ENCODE measurements around the gene NQO1.

DNA sequence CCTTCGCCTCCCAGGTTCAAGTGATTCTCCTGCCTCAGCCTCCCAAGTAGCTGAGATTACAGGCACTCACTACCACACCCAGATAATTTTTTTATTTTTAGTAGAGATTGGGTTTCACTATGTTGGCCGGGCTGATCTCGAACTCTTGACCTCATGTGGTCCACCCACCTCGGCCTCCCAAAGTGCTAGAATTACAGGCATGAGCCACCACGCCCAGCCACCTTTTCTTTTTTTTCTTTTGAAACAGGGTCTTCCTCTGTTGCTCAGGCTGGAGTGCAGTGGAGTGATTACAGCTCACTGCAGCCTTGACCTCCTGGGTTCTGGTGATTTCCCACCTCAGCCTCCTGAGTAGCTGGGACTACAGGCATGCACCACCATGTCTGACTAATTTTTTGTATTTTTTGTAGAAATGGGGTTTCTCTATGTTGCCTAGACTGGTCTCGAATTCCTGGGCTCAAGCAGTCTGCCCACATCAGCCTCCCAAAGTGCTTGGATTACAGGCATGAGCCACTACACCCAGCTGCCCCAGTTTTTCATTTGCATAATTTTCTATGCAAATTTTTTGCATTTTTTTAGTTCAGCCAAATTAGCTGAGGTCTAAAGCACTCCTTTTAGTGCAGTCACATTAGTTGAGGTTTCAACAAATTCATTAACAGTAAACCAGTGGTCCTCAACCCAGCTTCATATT is 47.0 kb upstream of the NQO1 start:
- TF ChIP-seq, protein P1, sequence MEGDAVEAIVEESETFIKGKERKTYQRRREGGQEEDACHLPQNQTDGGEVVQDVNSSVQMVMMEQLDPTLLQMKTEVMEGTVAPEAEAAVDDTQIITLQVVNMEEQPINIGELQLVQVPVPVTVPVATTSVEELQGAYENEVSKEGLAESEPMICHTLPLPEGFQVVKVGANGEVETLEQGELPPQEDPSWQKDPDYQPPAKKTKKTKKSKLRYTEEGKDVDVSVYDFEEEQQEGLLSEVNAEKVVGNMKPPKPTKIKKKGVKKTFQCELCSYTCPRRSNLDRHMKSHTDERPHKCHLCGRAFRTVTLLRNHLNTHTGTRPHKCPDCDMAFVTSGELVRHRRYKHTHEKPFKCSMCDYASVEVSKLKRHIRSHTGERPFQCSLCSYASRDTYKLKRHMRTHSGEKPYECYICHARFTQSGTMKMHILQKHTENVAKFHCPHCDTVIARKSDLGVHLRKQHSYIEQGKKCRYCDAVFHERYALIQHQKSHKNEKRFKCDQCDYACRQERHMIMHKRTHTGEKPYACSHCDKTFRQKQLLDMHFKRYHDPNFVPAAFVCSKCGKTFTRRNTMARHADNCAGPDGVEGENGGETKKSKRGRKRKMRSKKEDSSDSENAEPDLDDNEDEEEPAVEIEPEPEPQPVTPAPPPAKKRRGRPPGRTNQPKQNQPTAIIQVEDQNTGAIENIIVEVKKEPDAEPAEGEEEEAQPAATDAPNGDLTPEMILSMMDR (IDR thresholded peaks at IDR 0.05 in 2 of 3, conservative IDR thresholded peaks at IDR 0.05 in 1 of 3; ENCODE audit: insufficient read depth in 2 of 3, low read depth in 1 of 3, low read length in 3 of 3) = no peak
- no peak for TF ChIP-seq TAF1 (IDR thresholded peaks at IDR 0.05; ENCODE audit: control insufficient read depth, extremely low read depth, insufficient read depth, low read length, severe bottlenecking)
- no peak for TF ChIP-seq SMARCC2 (IDR thresholded peaks at IDR 0.05; ENCODE audit: low read depth)
- TF ChIP-seq, protein P2, sequence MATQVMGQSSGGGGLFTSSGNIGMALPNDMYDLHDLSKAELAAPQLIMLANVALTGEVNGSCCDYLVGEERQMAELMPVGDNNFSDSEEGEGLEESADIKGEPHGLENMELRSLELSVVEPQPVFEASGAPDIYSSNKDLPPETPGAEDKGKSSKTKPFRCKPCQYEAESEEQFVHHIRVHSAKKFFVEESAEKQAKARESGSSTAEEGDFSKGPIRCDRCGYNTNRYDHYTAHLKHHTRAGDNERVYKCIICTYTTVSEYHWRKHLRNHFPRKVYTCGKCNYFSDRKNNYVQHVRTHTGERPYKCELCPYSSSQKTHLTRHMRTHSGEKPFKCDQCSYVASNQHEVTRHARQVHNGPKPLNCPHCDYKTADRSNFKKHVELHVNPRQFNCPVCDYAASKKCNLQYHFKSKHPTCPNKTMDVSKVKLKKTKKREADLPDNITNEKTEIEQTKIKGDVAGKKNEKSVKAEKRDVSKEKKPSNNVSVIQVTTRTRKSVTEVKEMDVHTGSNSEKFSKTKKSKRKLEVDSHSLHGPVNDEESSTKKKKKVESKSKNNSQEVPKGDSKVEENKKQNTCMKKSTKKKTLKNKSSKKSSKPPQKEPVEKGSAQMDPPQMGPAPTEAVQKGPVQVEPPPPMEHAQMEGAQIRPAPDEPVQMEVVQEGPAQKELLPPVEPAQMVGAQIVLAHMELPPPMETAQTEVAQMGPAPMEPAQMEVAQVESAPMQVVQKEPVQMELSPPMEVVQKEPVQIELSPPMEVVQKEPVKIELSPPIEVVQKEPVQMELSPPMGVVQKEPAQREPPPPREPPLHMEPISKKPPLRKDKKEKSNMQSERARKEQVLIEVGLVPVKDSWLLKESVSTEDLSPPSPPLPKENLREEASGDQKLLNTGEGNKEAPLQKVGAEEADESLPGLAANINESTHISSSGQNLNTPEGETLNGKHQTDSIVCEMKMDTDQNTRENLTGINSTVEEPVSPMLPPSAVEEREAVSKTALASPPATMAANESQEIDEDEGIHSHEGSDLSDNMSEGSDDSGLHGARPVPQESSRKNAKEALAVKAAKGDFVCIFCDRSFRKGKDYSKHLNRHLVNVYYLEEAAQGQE (IDR thresholded peaks at IDR 0.05; ENCODE audit: borderline replicate concordance) = no peak
- TF ChIP-seq, protein P2 (CRISPR knock-in tag; IDR thresholded peaks at IDR 0.05; ENCODE audit: low read depth) = no peak
- TF ChIP-seq ZNF584 (CRISPR knock-in tag; IDR thresholded peaks at IDR 0.05; ENCODE audit: low read depth) = no peak
- TF ChIP-seq EZH2 (IDR thresholded peaks at IDR 0.05; ENCODE audit: borderline replicate concordance, low read depth, low read length) = no peak
- no peak for TF ChIP-seq FUS (optimal IDR thresholded peaks at IDR 0.05; ENCODE audit: low read depth, low read length)
- no peak for TF ChIP-seq GTF2A2 (tag; IDR thresholded peaks at IDR 0.05)
- TF ChIP-seq EGR1 (conservative IDR thresholded peaks at IDR 0.05) = no peak
- TF ChIP-seq TARDBP (IDR thresholded peaks at IDR 0.05) = no peak
- no peak for TF ChIP-seq HNRNPL (IDR thresholded peaks at IDR 0.05; ENCODE audit: low read depth, low read length)
- TF ChIP-seq THRAP3 (IDR thresholded peaks at IDR 0.05; ENCODE audit: borderline replicate concordance) = no peak
- no peak for TF ChIP-seq NFRKB (IDR thresholded peaks at IDR 0.05; ENCODE audit: low read depth)

Data from K562 (cell line).